Activated CD8-positive, alpha-beta memory T cell treated with anti-CD3 and anti-CD28 coated beads for 4 hours (primary cell): Measurements from ENCODE around the gene DACT1.

Experiments used
- DNase-seq, 2 donors: peaks; one replicate each; pipeline ENCODE4 v3.0.0-alpha.2; 2020; ENCODE audit warnings: low read depth in 2 of 2

The DACT1 gene

DNA sequence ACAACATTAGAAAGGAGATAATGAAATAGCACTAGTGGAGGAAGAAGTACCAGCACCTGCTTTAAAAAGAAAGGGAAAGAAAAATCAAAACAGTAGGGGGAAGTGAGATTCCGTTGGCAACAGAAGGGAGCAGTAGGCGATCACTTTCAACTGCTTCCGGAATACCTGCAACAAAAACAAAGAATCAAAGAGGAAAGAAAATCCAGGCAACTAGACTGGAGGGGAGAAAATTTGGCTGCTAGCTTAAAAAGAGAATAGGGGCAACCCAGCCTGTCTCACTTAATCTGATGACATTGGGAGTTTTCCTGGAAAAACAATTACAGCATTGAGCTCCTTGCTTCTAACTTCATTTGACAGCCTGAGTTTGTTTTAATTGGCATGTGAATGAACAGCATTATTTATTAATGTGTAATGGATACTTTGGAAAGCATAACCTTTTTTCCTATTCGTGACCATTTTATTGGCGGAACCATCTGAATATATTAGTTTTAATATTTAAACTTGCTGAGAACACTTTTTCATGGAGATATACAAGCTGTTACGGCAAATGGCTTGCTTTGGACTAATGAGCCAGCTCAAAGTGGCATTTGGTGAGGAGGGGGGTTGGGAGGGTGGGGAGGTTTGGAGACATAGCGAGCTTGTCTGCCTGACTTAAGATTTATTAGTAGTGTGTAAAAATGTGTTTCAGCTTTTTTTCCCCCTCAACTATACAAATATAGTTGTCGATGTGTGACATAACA, 2.5 kb upstream of the DACT1 start:
- no peak for DNase-seq

DNA sequence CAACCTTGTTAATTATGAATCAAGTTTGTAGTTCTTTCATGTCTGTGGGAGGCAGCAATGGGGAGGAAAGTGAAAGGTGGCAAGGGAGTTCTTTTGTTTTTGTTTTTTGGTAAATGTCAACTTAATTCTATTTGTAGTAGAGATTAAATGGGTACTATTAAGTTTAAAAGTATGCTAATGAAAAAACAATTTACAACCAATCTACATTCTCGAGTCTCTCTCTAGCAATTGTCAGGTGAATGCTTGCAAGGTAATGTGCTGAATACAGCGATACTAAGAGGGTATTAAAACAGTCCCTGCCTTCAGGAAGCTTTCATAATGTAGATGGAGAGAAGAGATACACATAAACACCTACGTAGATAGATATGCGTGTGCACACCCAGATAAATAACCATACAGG, 1.6 kb upstream of the DACT1 start:
- DNase-seq: no peak

DNA sequence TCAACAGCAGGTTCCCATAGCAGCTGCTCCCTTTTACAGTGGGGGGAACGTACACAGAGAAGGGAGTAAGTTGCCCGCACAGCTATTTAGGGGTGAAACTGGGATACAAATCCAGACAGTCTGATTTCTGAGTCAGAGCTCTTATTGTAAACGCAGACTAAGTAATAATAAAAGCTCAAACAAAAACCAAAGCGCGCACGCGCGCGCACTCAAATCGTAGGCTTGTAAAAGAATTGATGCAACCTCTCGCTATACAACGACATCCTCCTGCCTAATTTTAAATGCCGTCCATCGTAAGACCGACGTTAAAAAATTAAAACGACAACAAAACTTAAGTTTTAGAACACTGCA, 747 bp upstream of the DACT1 start:
- peak in 1 of 2 donors; percentile 15 for DNase-seq

DNA sequence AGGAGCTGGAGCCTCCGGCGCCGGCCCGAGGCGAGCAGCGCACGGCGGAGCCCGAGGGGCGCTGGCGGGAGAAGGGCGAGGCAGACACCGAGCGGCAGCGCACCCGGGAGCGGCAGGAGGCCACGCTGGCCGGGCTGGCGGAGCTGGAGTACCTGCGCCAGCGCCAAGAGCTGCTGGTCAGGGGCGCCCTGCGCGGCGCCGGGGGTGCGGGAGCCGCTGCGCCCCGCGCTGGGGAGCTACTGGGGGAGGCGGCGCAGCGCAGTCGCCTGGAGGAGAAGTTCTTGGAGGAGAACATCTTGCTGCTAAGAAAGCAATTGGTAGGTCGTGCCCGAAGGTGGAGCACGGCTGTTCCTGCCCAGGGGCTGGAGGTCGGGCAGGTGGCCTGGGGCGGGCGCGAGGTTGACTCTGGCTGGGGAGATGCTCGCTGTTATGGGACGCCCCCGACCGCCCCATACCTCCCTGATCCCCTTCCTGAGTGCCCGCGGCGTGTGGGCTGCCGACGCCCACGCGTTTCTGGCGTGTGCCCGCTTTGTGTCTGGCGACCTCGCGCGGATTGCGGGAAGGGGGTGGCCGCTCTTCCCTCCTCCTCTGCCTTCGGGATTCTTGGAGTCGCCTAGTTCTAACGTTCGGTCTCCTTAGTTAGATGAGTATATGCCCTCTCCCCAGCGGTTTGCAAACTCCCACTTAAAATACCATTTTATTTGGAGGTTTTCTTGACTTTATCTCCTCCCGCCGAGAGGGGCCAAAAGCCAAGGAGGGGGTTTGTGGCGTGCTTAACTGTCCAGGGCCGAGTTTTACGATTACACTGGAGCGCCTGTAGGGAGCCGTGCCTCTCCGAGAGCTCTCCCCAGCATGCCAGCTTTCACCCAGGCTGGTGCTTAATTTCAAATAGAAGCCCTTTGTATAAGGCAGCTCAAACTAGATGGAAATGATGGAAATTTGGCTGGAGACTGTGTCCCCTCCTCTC, 752 bp downstream of the DACT1 start:
- DNase-seq: no peak

DNA sequence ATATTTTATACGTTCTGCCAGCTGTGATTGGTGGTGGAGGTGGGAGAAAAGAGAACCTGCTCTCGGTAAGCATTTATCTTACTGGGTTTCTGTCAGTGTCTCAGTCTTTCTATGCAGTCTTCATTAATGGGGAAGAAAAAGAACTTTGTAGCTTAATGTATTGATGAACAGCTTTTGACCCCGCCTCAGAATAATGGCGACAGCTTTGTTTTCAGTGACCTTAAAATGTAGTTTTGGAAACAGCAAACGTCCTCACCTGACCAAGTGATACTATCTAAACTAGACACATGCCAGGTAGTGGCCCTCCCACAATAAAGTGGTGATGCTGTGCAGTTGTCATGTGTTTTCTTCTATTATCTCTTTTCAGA, 1.4 kb downstream of the DACT1 start:
- DNase-seq: no peak

DNA sequence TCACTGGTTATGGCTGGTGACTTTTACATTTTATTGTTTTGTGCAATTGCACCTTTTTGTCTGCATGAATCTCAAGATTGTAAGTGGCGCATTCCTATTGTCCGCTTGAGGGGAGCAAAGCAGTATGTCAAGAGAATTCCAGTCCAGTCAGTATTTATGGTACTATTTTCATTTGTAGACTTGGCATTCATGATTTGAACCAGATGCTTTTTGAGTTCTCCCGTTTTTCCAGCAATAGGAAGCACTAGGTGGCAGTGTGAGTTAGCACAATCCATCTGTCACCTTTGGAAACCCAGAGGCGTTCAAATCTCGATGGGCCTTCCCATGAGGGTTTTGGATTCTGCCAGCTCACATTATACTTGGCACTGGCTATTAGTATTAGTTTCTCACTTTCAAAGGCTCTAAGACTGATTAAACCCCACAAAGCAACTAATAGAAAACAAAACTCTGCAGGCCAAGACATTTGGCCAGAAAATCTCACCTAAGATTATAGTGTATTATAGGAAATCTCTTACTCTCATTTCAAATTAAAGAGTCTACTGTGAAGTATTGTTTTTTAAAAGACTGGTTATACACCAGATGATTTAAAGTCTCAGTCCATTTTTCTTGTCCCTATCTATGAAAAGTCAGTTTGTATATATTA, 2.2 kb downstream of the DACT1 start:
- no peak for DNase-seq

DNA sequence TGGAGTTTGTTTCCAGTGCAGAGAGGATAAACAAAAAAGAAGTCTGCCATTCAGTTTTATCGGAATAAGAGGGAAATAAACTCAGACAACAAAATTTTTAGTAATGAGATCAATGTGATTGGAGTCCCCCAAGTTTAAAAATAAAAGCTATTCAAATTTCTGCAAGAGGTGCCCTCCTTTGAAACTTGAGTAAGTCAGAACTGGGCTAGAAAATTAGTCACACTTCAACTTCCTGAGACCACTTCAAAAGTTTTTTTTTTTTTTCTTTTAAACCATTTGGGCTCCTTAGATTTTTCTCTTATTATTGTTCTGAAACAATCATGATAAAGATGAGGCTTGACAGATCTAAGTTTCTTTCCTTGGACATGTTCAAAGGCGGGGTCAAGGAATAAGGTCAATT, 3.2 kb downstream of the DACT1 start:
- no peak for DNase-seq

DNA sequence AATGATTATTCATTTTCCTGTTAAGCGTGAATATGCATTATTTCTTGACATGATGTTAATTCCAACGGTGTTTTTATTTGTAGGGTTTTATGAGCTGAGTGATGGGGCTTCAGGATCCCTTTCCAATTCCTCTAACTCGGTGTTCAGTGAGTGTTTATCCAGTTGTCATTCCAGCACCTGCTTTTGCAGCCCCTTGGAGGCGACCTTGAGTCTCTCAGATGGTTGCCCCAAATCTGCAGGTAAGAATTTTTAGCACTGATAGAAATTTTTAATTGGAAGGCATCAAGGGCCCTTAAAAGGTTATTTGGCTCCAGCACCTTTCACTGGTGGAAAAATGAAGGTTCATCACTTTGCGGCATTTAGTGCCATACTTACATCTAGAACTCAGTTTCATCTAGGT, 3.7 kb downstream of the DACT1 start:
- no peak for DNase-seq

DNA sequence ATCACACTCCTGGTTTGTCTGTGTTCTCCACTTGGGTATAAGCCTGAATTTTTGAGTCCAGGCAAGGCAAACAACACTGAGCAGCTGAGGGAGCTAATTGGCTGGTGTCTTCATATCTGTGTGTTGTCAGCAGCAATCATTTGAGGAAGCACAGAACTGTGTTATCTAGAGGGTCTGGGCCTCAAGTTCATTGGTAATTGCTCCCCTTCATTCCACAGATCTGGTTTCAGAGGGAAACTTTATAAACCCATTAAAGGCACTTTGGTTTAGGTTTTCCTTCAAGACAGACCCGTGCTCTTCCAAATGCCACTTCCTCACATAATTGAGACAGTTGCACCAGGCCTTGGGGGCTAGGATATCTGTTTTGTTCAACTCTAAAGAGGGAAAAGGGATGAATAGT, 5.6 kb downstream of the DACT1 start:
- no peak for DNase-seq

DNA sequence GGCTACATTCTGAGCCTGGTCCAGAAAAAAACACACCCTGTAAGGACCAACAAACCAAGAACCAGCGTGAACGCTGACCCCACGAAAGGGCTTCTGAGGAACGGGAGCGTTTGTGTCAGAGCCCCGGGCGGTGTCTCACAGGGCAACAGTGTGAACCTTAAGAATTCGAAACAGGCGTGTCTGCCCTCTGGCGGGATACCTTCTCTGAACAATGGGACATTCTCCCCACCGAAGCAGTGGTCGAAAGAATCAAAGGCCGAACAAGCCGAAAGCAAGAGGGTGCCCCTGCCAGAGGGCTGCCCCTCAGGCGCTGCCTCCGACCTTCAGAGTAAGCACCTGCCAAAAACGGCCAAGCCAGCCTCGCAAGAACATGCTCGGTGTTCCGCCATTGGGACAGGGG, 7.9 kb downstream of the DACT1 start:
- no peak for DNase-seq

DNA sequence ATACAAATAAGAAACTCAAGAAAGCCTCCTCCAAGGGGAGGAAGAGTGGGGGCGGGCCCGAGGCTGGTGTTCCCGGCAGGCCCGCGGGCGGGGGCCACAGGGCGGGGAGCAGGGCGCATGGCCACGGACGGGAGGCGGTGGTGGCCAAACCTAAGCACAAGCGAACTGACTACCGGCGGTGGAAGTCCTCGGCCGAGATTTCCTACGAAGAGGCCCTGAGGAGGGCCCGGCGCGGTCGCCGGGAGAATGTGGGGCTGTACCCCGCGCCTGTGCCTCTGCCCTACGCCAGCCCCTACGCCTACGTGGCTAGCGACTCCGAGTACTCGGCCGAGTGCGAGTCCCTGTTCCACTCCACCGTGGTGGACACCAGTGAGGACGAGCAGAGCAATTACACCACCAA, 8.7 kb downstream of the DACT1 start:
- no peak for DNase-seq

DNA sequence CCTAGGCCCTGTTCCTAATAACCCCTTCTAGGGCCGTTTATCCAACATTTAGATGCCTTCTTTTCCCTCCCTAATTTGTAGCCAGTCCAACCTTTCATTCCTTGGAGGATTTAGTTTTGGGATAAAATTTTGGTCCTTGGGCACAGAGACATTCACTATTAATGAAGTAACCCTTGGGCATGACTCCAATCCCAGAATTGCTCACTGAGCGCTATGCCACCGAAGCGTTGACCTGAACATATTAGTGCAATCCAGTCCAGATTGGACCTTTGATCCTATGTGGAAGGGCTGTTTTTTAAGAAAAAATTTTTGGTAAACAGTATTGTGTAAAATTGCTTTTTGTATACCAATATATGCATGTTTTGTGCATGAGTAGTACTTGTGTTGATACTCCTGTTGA, 10.0 kb downstream of the DACT1 start:
- DNase-seq: no peak

DNA sequence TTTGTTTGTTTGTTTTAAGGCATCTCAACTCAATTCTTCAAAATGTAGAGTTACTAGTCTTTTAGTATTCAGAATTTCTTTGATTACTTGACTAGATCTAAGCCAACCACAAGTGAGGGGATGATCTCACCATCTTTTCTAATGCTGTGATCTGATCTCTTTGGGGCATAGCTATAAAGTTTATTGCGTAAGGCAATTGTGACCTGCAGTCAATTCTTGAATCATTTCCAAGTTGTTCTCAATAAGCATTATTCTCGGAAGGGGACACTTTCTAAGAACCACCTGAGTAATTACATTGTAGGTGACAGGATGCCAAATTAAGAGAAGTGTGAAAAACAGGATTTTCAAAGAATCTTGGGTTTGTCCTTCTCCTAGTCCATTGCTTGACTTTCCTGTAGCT, 13.1 kb downstream of the DACT1 start:
- DNase-seq: no peak

DNA sequence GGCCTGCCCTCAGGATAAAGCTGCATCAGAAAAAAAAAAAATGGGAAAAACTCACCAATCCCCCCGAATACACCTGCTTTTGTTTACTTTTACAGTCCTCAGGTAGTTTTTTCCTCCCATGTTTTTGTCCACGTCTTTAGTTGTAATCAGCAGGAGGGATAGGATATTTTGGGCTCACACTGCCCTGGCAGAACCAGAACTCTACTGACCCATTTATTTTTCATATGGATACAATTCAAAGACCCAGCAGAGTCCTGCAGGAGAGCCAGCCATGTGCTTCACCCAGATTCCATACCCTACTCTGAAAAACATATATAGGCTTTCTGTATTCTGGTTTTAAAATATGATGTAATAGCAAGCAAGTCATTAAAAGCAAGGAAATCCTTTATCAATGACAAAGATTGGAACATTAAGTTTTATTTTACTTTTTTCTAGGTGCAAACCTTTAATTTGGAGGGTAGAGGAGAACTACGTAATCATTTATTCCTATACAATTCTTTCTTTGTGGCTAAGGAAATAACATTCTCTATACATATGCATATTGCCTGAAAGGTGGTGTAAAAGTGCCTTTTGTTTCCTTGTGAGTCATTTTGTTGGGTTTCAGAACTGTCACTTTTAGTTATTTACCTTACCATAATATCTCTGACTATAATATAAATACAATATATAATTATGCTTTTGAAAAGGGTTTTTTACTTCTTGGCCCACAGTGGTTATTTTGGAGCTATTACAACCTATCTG, 19.1 kb downstream of the DACT1 start:
- no peak for DNase-seq

DNA sequence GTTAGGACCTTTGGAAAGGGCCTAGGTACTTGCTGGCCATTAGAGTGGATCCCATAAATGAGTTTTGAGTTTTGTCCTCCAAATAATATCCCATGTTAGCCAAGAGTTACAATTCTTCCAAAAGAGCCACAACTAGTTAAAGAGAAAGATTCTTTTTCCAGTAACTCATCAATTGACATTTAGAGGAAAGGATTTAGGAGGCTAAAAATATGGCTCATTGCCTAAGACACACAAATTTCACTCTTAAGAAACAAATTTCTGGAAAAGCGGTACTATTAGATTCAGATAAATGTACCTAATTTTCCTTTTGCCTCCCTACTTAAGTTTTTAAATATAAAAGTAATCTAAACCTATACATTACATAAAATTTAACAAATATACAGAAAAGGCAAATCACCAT, 21.3 kb downstream of the DACT1 start:
- DNase-seq: no peak

DNA sequence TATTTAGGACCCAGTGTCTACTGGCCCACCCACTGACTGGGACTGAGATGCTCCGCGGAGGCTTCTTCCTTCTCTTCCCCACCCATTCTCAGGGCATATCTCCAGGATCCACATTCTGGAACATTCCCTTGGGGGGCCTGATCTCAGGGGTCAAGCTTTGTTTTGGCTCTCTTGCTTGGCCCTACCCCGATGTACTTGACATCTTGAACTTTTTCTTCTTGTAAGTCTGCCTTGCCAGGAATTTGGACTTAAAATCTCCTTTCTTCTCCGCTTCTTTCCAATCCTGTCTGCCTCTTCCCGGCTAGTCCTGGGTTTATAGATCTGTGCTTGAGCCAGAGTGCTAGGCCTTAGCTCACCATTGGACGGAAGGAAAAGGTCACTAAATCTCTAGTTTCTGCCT, 22.1 kb downstream of the DACT1 start:
- no peak for DNase-seq

DNA sequence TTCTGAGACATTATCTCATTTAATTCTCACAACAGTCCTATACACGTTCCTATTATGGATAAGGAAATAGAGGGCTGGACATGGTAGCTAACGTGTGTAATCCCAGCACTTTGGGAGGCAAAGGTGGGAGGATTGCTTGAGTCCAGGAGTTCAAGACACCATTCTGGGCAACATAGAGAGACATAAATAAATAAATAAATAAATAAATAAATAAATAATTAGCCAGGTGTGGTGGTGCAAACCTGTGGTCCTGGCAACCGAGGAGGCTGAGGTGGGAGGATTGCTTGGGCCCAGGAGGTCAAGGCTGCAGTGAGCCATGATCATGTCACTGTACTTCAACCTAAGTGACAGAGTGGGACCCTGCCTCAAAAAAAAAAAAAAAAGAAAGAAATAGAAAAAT, 22.6 kb downstream of the DACT1 start:
- no peak for DNase-seq

DNA sequence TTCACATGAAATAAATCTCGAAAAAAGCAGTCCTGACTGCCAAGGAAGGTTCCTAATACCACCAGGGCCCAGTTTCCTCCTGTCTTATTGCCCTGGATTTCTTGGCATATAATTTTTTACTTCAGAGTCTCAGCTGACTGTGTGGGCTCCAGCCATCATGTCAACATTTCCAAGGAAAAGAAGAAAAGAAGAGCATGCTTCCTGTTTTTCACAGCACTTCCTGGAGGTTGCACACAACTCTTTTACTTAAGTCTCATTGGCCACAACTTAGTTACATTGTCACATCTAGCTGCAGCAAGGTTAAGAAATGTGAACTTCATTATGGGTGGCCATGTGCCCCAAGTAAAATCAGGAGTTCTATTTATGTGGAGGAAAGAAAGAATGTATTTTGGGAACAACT, 24.3 kb downstream of the DACT1 start:
- no peak for DNase-seq

DNA sequence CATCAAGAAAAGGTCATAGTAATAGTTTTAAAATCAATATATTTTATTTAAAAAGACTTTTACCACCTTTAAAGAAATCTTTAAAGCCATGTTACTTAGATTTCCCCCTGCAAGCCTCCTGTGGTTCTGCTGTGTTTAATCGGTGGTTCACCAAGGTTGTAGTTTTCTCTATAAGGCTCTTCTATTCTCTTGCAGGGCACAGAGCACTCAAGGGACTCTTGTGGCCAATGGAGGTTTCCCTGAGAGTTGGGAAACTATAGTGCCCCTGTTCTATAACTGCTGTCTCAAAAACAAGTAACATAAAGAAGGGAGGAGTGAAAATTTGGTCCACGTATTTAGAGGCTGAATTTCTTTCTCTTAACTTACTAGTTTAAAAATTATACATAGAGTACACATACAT, 25.0 kb downstream of the DACT1 start:
- DNase-seq: no peak

DNA sequence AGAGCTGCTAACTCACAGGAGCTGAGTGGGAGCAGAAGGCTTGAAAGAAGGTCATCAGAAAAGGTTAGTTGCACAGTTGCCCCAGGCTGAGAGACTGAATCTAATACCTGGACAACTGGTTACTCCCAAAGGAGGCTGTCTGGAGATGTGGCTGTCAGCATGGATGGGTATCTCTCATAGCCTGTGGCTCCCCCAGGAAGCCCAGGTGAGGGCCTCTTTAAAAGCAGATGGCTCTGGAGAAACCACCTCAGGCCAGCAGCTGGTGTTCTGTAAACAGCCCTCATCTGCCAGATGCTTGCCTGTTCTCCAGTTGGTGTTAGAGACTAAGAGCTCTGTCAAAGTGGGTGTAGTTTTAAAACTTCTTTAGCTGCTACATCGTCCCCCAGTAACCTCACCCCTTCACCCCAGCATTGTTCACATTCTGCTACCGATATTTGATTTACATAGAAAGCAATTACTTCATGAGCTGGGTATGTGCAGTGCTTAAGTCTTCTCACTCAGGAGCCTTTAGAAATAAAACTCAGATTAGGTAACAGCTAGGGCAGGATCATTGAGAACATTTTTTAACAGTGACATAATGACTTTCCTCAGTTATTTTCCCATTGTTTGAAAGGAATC, 25.8 kb downstream of the DACT1 start:
- no peak for DNase-seq

DNA sequence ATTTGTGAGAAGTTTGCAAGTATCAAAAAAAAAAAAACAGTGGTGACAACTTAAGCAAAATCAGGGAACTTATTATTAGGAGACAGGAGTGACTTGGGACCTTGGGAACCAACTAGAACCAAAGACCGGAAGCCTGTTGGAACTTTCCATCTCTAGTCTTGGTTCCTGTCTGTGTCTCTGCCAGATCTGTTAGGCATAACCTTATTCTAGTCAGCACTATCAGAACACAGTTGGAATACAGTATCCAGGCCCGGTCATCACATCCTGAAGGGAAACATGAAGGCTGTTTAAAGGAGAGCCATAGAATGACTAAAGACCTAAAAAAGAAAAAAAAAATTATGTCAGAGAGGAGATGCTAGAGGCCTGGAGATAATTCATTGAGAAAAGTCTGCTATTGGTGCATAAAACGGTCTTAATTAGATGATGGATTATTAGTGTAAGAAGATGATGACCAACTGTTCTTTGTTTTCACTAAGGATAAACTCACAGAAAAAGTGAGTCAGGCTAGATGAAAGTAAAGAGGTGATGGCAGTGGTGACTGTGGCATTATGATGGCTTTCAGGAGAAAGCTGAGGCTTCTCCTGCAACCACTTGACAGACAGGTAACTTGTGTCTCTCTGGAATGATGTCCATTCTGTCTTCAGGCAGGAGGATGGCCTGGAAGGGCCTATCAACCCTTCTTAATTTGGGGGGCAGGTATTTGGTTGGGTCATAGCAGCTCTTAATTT, 28.2 kb downstream of the DACT1 start:
- no peak for DNase-seq
